Gastrocnemius medialis (tissue), 4 donors: ENCODE measurements around the gene ADORA3. TPM values are rescaled to one million over a fixed set of nuclear protein-coding genes. Genes with fewer than 3 reads are reported as not detected.

Experiments used
- ATAC-seq, 2 donors: fragments of 150-250 bp; one replicate each; pipeline ENCODE4 v1.9.1; 2016
- DNase-seq, 2 donors: peaks; one replicate each; pipeline ENCODE4 v3.0.0-alpha.2; 2019
- H3K27ac ChIP-seq, 4 donors: fragments of 200-600 bp; sonication (generic); 1 replicate in 1 of 4; 2 replicates in 3 of 4; pipeline ENCODE4 v1.5.1; 2016 to 2018; ENCODE audit warnings: mild to moderate bottlenecking in 2 of 4, moderate library complexity in 1 of 4
- H3K27me3 ChIP-seq, 3 donors: fragments of 200-600 bp; sonication (generic) in 2 of 3; 1 replicate in 1 of 3; 2 replicates in 2 of 3; pipeline versions ENCODE4 v1.5.1 to v1.6.0; 2016 to 2019; ENCODE audit warnings: mild to moderate bottlenecking in 1 of 3, moderate library complexity in 1 of 3
- H3K36me3 ChIP-seq, 2 donors: fragments of 200-600 bp; sonication (generic) in 1 of 2; one replicate each; pipeline ENCODE4 v1.5.1; 2017 to 2018
- H3K4me1 ChIP-seq, 2 donors: fragments of 200-600 bp; sonication (generic) in 1 of 2; one replicate each; pipeline ENCODE4 v1.5.1; 2016 to 2017; ENCODE audit warnings: mild to moderate bottlenecking in 2 of 2
- H3K4me3 ChIP-seq, 4 donors: fragments of 200-600 bp; sonication (generic) in 3 of 4; 1 replicate in 1 of 4; 2 replicates in 3 of 4; pipeline ENCODE4 v1.5.1; 2016 to 2019; ENCODE audit warnings: mild to moderate bottlenecking in 2 of 4
- H3K9me3 ChIP-seq, 3 donors: fragments of 200-600 bp; sonication (generic) in 2 of 3; 1 replicate in 1 of 3; 2 replicates in 2 of 3; pipeline ENCODE4 v1.5.1; 2016 to 2019
- POLR2A ChIP-seq, 2 donors: fragments of 450-650 bp; IDR thresholded peaks; one replicate each; pipeline ENCODE4 v1.6.1; 2017; ENCODE audit warnings: antibody characterized with exemption in 2 of 2, mild to moderate bottlenecking in 2 of 2, moderate library complexity in 2 of 2
- in situ Hi-C, 4 donors: fragments of 200-750 bp; cut with MboI; loops; one replicate each; pipeline versions ENCODE4 v1.15.0 to v1.8.0; 2017; ENCODE audit warnings: low sequenced_read_pairs in 4 of 4
- intact Hi-C: fragments of 100-400 bp; cut with DNase I; formaldehyde crosslinking; loops from one replicate; pipeline ENCODE4 v1.15.1; 2023; ENCODE audit warnings: low total_unique reads
- total RNA-seq, 4 donors: library from RNA; depleted of rRNA; stranded (reverse); fragments of >200 nt; gene quantifications; one replicate each; pipeline versions ENCODE4 v1.1.0 to v1.2.3, GENCODE V29; 2016
- TF ChIP-seq, protein P1 (sequence below), 5 experiments: fragments of 450-650 bp in 3 of 5; fragments of 200-600 bp in 2 of 5; sonication (generic) in 2 of 5; IDR thresholded peaks in 4 of 5; conservative IDR thresholded peaks in 1 of 5; 1 replicate in 4 of 5; 2 replicates in 1 of 5; pipeline ENCODE4 v1.5.1; 2016 to 2019; ENCODE audit warnings: antibody characterized with exemption in 5 of 5, mild to moderate bottlenecking in 3 of 5, moderate library complexity in 3 of 5

Gene ADORA3
- total RNA-seq, 4 donors from 2014 or later = 1.0 to 4.1 (median 2.1) TPM

DNA sequence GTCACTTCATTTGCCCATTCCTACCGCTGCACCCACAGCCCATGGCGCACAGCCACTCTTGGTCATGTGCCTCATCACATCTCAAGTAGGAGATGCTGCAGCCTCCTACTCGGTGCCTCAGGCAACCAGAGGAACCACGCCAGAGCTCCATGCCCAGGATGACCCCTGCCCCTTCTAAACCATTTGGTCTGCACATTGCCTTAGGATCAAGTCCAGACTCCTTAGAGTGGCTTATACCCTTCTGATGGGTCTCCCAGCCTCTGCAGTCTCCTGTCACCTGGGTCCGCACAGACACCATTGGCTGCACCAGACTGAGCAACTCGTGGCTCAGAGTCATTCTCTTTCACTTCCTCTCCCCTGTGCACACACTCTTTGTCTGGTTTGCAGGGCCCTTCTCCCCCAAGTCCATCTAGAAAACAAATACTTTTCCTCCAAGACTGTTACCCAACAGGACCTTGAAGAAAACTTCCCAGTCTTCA lies 2.2 kb upstream of the ADORA3 start:
- in situ Hi-C loops (loop anchor here (5.0 to 10.0 kb wide), 4 partner anchors 119 to 157 kb away; no protein-coding TSS in a partner anchor), intact Hi-C loops (loop anchor here (2.0 kb wide), 1 partner anchor 23 kb away; no protein-coding TSS in a partner anchor)
- Histone ChIP-seq H3K36me3 (no peaks in the 10 kb centered on the region), H3K27me3 (no peaks in the 10 kb centered on the region), H3K27ac (no peak overlapping the region), H3K9me3 (no peaks in the 10 kb centered on the region), H3K4me1 (peaks cover 17 to 35% of the 10 kb centered on the region in 2 donors), H3K4me3 (no peak overlapping the region)
- DNase-seq (no peak), ATAC-seq (no peak)
- TF ChIP-seq, protein P1, sequence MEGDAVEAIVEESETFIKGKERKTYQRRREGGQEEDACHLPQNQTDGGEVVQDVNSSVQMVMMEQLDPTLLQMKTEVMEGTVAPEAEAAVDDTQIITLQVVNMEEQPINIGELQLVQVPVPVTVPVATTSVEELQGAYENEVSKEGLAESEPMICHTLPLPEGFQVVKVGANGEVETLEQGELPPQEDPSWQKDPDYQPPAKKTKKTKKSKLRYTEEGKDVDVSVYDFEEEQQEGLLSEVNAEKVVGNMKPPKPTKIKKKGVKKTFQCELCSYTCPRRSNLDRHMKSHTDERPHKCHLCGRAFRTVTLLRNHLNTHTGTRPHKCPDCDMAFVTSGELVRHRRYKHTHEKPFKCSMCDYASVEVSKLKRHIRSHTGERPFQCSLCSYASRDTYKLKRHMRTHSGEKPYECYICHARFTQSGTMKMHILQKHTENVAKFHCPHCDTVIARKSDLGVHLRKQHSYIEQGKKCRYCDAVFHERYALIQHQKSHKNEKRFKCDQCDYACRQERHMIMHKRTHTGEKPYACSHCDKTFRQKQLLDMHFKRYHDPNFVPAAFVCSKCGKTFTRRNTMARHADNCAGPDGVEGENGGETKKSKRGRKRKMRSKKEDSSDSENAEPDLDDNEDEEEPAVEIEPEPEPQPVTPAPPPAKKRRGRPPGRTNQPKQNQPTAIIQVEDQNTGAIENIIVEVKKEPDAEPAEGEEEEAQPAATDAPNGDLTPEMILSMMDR (IDR thresholded peaks at IDR 0.05 in 4 of 5, conservative IDR thresholded peaks at IDR 0.05 in 1 of 5) = no peak
- no peak for TF ChIP-seq POLR2A (IDR thresholded peaks at IDR 0.05)

DNA sequence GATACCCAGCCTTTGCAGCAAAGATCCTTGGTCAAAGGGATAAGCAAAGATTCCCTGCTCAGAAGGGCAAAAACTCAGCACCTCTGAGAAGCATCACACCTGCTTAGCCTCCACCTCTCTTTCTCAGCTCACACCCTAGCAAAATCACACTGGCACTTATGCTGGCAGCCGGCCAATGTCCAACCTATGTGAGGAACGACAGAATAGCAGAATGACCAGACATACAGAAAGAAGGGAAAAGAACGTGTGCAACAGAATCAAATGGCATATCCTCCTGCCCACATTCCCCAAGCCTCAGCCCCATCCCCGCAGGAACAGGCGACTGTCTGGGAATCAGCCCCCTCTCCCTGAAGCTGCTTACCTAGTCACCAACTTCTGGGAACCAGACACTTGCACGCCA lies 664 bp upstream of the ADORA3 start:
- ATAC-seq (no peak), DNase-seq (no peak)
- TF ChIP-seq POLR2A (IDR thresholded peaks at IDR 0.05) = no peak
- TF ChIP-seq, protein P1 (IDR thresholded peaks at IDR 0.05 in 4 of 5, conservative IDR thresholded peaks at IDR 0.05 in 1 of 5) = no peak
- in situ Hi-C loops = loop anchor here in 2 of 4 donors (10.0 kb wide), 2 partner anchors 121 to 151 kb away; no protein-coding TSS in a partner anchor
- intact Hi-C loops = no loop called here
- Histone ChIP-seq H3K4me1 (peaks cover 17 to 20% of the 10 kb centered on the region in 2 donors), H3K9me3 (no peaks in the 10 kb centered on the region), H3K36me3 (no peaks in the 10 kb centered on the region), H3K27ac (no peak overlapping the region), H3K4me3 (no peak overlapping the region), H3K27me3 (no peaks in the 10 kb centered on the region)

DNA sequence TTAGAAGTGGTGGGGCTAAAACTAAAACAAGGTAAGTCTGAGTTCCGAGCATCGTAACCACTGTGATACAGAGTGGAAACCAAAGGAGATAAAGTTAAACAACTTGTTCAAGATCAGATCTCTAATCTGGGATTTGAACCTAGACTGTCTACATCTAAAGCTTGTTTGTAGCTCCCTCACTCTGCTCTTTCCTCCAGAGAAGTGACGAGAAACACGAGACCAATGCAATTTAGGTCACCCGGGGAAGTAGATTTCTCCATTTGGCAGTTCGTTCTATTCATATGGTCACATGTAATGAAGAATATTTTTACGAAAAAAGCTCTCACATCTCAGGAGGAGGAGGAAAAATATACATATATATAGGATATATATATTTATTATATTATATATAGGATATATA lies 1.8 kb downstream of the ADORA3 start:
- TF ChIP-seq, protein P1 (IDR thresholded peaks at IDR 0.05 in 4 of 5, conservative IDR thresholded peaks at IDR 0.05 in 1 of 5) = no peak
- TF ChIP-seq POLR2A (IDR thresholded peaks at IDR 0.05) = no peak

DNA sequence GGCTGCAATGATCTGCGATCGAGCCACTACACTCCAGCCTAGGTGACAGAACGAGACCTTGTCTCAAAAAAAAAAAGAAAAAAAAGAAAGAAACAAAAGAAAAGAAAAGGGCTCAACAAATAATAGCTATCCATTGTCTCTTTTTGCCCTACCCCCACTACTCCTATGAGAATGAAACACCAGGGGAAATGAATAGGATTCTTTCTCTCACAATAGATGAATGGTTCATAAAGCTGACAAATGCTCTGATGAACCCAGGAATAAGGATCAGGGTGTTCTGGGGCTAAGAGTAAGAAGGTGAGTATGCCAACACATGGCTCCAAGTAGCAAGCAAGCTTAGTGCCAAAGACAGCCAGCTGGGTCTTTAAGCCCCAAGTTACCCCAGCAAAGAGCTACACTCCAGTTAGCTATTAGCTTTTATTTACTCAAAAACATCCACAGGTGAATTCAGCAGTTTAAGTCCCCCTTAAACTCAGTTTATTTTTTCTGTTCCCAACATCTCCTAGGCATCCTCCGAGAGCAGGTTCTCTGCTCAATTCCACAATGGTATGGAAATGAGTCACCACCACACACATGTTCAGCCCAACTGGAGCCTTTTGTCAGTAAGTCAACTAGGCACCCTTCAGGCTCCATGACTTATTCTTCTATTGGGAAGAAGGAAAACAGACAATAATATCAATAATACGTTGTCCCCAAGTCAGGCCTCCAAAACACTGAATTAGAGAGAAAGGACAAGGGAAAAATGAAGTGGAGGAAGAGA lies 4.2 kb downstream of the ADORA3 start:
- no peaks in the 10 kb centered on the region for H3K36me3 ChIP-seq
- in situ Hi-C loops (no loop called here), intact Hi-C loops (no loop called here)
- ATAC-seq (no peak), DNase-seq (no peak)
- no peak overlapping the region for H3K4me3 ChIP-seq
- TF ChIP-seq POLR2A (IDR thresholded peaks at IDR 0.05) = no peak
- TF ChIP-seq, protein P1 (IDR thresholded peaks at IDR 0.05 in 4 of 5, conservative IDR thresholded peaks at IDR 0.05 in 1 of 5) = no peak
- H3K9me3 ChIP-seq = no peaks in the 10 kb centered on the region
- no peaks in the 10 kb centered on the region for H3K4me1 ChIP-seq
- no peak overlapping the region for H3K27ac ChIP-seq
- H3K27me3 ChIP-seq = no peaks in the 10 kb centered on the region

More for the DNA sequence above, 1.8 kb downstream of the ADORA3 start:
- H3K27me3 ChIP-seq = no peaks in the 10 kb centered on the region
- DNase-seq = no peak
- intact Hi-C loops (no loop called here), in situ Hi-C loops (loop anchor here in 2 of 4 donors (10.0 kb wide), 2 partner anchors 123 to 153 kb away; no protein-coding TSS in a partner anchor)
- no peak for ATAC-seq
- peak overlapping the region in 1 of 4 donors; percentile 4 for H3K4me3 ChIP-seq
- no peak overlapping the region for H3K27ac ChIP-seq
- no peaks in the 10 kb centered on the region for H3K4me1 ChIP-seq
- no peaks in the 10 kb centered on the region for H3K36me3 ChIP-seq
- H3K9me3 ChIP-seq = no peaks in the 10 kb centered on the region
